Activated CD4-positive, alpha-beta memory T cell treated with anti-CD3 and anti-CD28 coated beads, Interleukin-2, amount 10 ng/mL, durations not matched to agents 7 days and 5 days (primary cell): ENCODE measurements around the gene BRF1. TPM values are rescaled to one million over a fixed set of nuclear protein-coding genes. Genes with fewer than 3 reads are reported as not detected.

Experiments
- CTCF ChIA-PET: fragments of 350-600 bp; sonication (Branson Sonifier 250); formaldehyde crosslinking; loops from one replicate; lab custom pipeline; 2021; ENCODE audit warnings: antibody characterized with exemption, inconsistent platforms; lab: Charles Lee
- POLR2A ChIA-PET: fragments of 350-600 bp; sonication (Branson Sonifier 250); formaldehyde crosslinking; loops from one replicate; lab custom pipeline; 2021; ENCODE audit warnings: antibody characterized with exemption; lab: Charles Lee
- DNase-seq: peaks from one replicate; pipeline ENCODE4 v3.0.0-alpha.2; 2020
- H3K27ac Mint-ChIP-seq: one replicate; pipeline ENCODE4 v1.8.0; 2021; ENCODE audit warnings: mild to moderate bottlenecking, mixed read lengths
- H3K27me3 Mint-ChIP-seq: one replicate; pipeline ENCODE4 v1.8.0; 2021; ENCODE audit warnings: mixed read lengths
- H3K36me3 Mint-ChIP-seq: one replicate; pipeline ENCODE4 v1.8.0; 2021; ENCODE audit warnings: low read depth, mixed read lengths
- H3K4me1 Mint-ChIP-seq: one replicate; pipeline ENCODE4 v1.8.0; 2021; ENCODE audit warnings: mixed read lengths
- H3K4me3 Mint-ChIP-seq: one replicate; pipeline ENCODE4 v1.8.0; 2021; ENCODE audit warnings: mild to moderate bottlenecking, mixed read lengths
- H3K9me3 Mint-ChIP-seq: one replicate; pipeline ENCODE4 v1.8.0; 2021; ENCODE audit warnings: mixed read lengths
- total RNA-seq, 2 experiments: library from RNA; stranded (reverse); gene quantifications; one replicate each; pipeline ENCODE4 v1.2.3, GENCODE V29; 2021

The BRF1 gene, protein sequence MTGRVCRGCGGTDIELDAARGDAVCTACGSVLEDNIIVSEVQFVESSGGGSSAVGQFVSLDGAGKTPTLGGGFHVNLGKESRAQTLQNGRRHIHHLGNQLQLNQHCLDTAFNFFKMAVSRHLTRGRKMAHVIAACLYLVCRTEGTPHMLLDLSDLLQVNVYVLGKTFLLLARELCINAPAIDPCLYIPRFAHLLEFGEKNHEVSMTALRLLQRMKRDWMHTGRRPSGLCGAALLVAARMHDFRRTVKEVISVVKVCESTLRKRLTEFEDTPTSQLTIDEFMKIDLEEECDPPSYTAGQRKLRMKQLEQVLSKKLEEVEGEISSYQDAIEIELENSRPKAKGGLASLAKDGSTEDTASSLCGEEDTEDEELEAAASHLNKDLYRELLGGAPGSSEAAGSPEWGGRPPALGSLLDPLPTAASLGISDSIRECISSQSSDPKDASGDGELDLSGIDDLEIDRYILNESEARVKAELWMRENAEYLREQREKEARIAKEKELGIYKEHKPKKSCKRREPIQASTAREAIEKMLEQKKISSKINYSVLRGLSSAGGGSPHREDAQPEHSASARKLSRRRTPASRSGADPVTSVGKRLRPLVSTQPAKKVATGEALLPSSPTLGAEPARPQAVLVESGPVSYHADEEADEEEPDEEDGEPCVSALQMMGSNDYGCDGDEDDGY
- 10 to 100 TPM; 37.4 to 40.7 TPM for total RNA-seq

DNA sequence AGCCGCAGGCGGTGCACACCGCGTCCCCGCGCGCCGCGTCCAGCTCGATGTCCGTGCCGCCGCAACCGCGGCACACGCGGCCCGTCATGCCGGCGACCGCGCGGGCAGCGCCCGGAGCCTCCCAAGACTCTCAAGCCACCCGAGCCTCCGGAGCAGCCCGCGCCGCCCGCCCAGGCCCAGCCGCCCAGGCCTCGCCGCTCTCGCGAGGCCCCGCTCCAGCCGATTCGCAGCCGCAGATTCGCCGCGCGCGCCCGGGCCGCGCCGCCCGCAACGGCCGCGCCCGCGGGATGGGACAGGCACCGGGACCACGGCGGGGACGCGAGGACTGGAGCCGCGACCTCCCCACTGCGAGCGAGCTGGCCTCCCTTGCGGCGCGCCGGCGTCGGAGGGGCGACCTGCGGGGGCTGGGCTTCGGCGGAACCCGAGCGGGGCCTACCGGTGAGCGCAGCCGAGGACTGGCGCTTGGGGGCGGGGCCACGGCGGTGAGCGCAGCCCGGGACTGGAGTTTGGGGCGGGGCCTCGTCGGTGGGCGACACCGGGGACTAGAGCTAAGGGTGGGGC, at the start of gene BRF1:
Gene BRF1 (minus strand): TSS at position 460 of the 561 bp plus-strand sequence. CDS start 372 bp downstream, at position 88.
- POLR2A ChIA-PET, result interaction anchor here (0.8 to 3.1 kb wide), 20 partner anchors 9 to 562 kb away, joined by 3 to 93 read pairs (median 4); partner anchors contain the start of genes BTBD6, CDCA4, GPR132 and NUDT14
- Mint-ChIP-seq H3K27me3 (no peaks in the 10 kb centered on the region), H3K36me3 (peaks cover 4% of the 10 kb centered on the region), H3K4me1 (peaks cover 44% of the 10 kb centered on the region), H3K27ac (peak within 1 kb of the TSS; percentile 89), H3K4me3 (peak within 1 kb of the TSS; percentile 90), H3K9me3 (no peaks in the 10 kb centered on the region)
- CTCF ChIA-PET, result interaction anchor here (0.5 to 2.0 kb wide), 10 partner anchors 8 to 214 kb away, joined by 3 to 10 read pairs (median 4); partner anchors contain the start of genes BTBD6 and PACS2
- DNase-seq, result peak; percentile 97

DNA sequence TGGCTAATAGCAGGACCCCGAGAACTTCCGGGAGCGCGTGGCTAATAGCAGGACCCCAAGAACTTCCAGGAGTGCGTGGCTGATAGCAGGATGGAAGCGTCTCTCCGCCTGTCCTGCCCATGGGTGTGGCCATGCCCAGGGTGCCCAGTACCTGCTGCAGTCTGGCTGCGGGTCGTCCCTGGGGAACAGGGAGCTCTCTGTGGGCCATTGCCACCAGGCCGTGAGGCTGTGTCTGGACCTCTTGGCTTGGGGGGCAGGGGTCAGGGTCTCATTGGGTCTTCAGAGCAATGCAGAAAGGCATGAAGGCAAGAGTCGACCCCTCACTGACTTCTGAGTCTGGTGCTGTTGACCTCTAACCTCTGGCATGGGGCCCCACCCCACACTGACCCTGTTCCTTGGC, 49.2 kb upstream of the BRF1 start:
- Mint-ChIP-seq H3K27ac (no peak overlapping the region), H3K9me3 (peaks cover 6% of the 10 kb centered on the region), H3K4me1 (peaks cover 1% of the 10 kb centered on the region), H3K27me3 (no peaks in the 10 kb centered on the region), H3K4me3 (no peak overlapping the region), H3K36me3 (no peaks in the 10 kb centered on the region)
- DNase-seq, result no peak
- POLR2A ChIA-PET, result no interaction called here
- CTCF ChIA-PET, result no interaction called here

DNA sequence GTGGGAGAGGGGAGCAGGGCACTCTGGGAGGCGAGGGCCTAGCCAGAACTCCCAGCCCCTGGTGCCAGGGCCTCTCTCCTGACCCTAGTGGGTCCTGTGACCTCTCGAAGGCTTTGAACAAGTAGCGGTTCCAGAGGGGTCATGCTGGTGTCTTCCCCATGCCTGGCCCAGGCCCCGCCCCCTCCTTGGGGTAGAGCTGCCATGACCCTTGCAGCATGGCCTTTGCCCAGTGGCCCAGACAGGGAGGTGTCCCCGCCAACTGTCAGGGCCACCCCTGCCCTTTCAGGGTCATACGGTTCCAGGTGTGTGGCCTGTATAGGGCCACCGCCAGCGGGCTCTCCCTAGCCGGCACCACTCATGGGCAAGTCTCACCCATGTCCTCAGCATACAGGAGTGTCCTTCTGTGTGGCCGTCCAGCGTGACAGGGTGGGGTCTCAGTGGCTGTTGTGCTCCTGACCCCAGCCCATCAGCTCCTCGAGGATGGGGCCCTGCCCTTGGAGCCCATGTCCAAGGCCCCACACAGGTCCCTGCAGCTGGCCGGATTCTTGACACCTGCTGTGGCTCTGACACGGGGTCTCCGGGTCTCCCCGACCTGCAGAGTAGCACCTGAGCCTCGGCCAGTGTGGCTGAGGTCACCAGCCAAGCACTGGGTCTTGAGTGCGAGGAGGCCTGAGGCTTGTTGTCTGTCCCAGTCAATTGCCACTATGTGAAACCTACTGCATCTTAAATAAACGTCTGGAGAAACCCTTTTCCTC, 48.3 kb upstream of the BRF1 start:
- DNase-seq, result no peak
- H3K27me3 Mint-ChIP-seq, result no peaks in the 10 kb centered on the region

DNA sequence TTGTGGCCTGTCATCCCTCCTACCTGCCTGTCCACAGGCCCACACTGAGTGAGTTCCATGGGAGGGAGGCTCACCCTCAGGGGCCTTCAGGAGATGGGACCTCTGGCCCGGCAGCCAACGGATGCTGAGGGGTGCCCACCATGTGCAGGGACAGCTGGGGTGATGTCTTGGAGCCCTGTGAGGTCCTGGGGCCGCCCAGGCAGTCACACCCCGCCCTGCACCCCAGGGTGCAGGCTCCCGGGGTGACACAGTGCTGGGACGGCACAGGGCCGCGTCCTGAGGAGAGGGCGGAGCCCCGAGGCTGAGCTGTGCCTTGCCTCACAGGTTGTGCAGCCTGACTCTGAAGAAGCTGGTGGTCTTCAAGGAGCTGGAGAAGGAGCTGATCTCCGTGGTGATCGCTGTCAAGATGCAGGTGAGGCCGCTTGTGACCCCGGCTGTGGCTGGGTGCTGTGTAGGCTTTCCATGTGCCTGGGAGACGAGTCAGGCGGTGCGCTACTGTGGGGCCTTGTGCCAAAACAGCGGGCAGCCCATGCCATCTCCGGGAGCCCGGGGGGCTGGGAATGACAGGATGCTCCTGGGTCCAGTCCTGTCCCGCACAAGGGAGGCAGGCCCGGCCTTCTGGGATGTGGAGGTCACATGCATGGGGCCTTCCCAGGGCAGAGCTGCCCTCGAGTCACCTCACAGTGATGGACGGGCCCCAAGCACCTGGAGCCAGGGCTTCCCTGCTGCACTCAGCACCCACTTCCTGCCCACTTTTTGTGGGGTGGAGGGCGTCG, 47.6 kb upstream of the BRF1 start:
- peaks cover 6% of the 10 kb centered on the region for H3K9me3 Mint-ChIP-seq
- ChIA-PET CTCF (no interaction called here), POLR2A (no interaction called here)
- H3K27me3 Mint-ChIP-seq, result no peaks in the 10 kb centered on the region
- H3K4me1 Mint-ChIP-seq, result peaks cover 1% of the 10 kb centered on the region
- no peak overlapping the region for H3K4me3 Mint-ChIP-seq
- DNase-seq, result no peak
- H3K27ac Mint-ChIP-seq, result no peak overlapping the region
- no peaks in the 10 kb centered on the region for H3K36me3 Mint-ChIP-seq

More for the DNA sequence above, 48.3 kb upstream of the BRF1 start:
- no peak overlapping the region for H3K27ac Mint-ChIP-seq
- POLR2A ChIA-PET, result no interaction called here
- H3K36me3 Mint-ChIP-seq, result no peaks in the 10 kb centered on the region
- CTCF ChIA-PET, result no interaction called here
- H3K9me3 Mint-ChIP-seq, result peaks cover 6% of the 10 kb centered on the region
- no peak overlapping the region for H3K4me3 Mint-ChIP-seq
- H3K4me1 Mint-ChIP-seq, result peaks cover 1% of the 10 kb centered on the region

DNA sequence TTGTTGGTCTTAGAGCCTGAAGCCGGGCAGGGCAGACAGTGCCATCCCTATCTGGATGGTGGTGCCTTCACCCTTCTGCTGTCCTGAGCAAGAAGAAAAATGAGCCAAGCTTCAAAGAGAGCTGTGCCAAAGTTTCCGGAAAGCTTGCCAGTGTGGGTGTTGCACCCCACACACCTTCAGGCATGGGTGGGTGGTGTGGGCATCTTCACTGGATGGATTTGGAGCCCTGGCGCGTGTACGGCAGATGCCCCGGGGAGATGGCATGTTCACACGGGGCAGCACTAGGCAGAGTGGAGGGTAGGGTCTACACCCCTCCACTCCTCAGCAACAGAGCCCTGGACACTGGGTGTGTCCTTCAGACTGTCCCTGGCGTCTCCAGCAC, 46.8 kb upstream of the BRF1 start:
- H3K4me3 Mint-ChIP-seq, result no peak overlapping the region
- no peaks in the 10 kb centered on the region for H3K27me3 Mint-ChIP-seq
- CTCF ChIA-PET, result no interaction called here
- POLR2A ChIA-PET, result no interaction called here
- H3K36me3 Mint-ChIP-seq, result no peaks in the 10 kb centered on the region
- peaks cover 6% of the 10 kb centered on the region for H3K9me3 Mint-ChIP-seq
- no peak for DNase-seq
- H3K4me1 Mint-ChIP-seq, result peaks cover 1% of the 10 kb centered on the region
- no peak overlapping the region for H3K27ac Mint-ChIP-seq

DNA sequence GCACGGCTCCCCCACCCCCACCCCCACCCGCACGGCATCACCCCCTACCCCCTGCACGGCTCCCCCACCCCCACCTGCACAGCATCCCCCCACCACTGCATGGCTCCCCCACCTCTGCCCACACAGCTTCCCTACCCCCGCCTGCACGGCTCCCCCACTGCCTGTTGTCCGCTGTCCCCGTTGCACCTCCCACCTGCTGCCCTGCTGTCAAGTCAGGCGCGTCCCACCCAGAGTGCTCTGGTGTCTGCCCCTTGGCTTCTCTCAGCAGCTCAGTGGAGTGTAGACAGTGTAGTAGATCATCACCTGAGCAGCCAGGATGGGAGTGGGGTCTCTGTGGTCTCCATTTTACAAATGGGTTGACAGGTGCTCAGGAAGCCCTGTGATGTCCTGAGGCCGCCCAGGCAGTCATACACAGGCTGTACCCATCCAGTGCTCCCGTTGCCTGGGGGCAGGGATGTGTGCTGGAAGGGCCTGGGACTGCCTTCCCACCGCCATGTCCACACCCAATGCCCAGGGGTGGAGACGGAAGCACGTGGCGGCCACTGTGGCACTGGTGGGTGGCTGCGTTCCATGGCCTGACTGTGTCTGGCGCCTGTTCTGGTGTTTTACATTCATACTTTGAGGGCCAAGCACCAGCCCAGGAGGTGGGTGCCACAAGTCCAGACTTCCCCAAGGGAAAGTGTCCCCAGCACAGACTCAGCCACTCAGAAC, 46.2 kb upstream of the BRF1 start:
- Mint-ChIP-seq H3K27me3 (no peaks in the 10 kb centered on the region), H3K27ac (no peak overlapping the region), H3K4me3 (no peak overlapping the region), H3K4me1 (peaks cover under 1% of the 10 kb centered on the region), H3K9me3 (peaks cover 6% of the 10 kb centered on the region), H3K36me3 (no peaks in the 10 kb centered on the region)
- no peak for DNase-seq
- POLR2A ChIA-PET, result no interaction called here
- CTCF ChIA-PET, result no interaction called here

DNA sequence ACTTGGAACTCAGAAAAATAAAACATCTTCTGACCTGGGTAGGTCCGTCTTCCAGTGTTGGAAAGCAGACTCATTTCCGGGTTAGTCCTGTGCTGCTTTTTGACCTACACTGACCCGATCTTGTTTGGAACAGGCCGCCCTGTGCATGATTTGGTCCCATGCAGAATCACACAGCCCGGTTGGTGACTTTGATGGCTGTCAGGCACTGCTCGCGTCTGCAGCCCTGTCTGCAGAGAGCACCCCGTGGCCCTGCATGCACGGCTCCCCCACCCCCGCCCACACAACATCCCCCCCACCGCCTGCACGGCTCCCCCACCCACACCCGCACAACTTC, 45.4 kb upstream of the BRF1 start:
- POLR2A ChIA-PET, result no interaction called here
- Mint-ChIP-seq H3K4me1 (no peaks in the 10 kb centered on the region), H3K27me3 (no peaks in the 10 kb centered on the region), H3K4me3 (no peak overlapping the region), H3K9me3 (peaks cover 6% of the 10 kb centered on the region), H3K27ac (no peak overlapping the region), H3K36me3 (no peaks in the 10 kb centered on the region)
- CTCF ChIA-PET, result no interaction called here
- no peak for DNase-seq

DNA sequence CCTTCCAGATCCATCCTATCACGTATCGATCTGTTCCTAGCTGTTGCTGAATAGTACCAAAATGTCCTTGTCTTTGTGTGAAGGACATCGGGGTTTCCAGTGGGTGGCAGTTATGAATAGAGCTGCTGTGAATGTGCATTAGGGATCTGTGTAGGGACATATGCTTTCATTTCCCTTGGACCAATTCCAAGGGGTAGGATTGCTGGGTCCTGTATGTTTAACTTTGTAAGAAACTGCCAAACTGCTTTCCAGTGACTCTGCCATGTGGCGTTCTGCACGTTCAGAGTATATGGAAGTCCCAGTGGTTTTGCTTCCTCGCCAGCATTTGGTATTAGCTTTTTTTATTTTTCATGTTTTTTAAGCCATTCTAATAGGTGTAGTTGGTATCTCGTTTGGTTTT, 42.4 kb upstream of the BRF1 start:
- Mint-ChIP-seq H3K4me1 (no peaks in the 10 kb centered on the region), H3K27me3 (no peaks in the 10 kb centered on the region), H3K27ac (no peak overlapping the region), H3K9me3 (peaks cover 6% of the 10 kb centered on the region), H3K4me3 (no peak overlapping the region), H3K36me3 (no peaks in the 10 kb centered on the region)
- CTCF ChIA-PET, result interaction anchor here (0.7 to 2.9 kb wide), 2 partner anchors 9 to 20 kb away, joined by 4 to 12 read pairs; no protein-coding TSS in a partner anchor
- POLR2A ChIA-PET, result no interaction called here
- no peak for DNase-seq

DNA sequence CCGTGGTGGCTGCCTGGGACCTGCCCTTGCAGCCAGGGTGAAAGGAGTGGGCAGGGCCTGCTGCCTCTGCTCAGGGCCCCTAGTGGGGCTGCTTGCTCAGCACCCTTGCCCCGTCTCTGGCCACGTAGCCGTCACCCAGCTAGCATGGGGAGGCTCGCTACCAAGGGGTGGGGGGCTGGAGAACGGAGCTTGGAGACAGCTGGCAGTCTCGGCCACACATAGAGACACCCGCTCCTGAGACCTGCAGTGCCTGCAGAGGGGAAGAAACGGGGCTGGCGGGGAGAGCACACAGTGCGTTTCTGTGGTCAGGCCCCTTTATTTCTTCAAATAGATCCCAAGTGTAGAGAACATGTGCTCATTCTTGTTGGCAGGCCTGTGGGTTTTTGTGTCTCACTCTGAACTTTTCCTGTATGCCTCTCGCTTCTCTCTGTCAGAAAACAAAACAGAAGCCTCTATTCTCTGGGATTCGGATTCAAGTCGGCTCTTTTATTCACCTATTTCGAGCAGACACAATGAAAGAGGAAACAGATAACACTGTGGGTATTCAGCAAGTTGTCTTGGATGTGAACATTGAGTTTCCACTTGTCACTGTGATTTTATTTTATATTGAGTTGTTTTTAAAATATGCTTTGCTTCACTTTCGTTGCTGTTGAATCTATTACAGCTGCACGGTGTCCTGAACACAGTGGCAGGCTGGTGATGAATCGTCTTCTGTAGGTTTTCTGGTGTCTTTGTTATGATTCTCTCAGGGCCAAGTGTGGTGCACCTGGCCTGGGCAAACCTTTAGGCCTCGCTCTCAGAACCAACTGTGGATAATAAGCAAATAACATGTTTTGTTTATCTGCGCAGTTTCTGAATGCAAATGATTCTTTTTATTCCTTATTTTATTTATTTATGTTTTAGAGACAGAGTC, 40.3 kb upstream of the BRF1 start:
- H3K4me3 Mint-ChIP-seq, result no peak overlapping the region
- no peak overlapping the region for H3K27ac Mint-ChIP-seq
- POLR2A ChIA-PET, result no interaction called here
- peaks cover 6% of the 10 kb centered on the region for H3K9me3 Mint-ChIP-seq
- no peaks in the 10 kb centered on the region for H3K36me3 Mint-ChIP-seq
- H3K4me1 Mint-ChIP-seq, result no peaks in the 10 kb centered on the region
- DNase-seq, result no peak
- no peaks in the 10 kb centered on the region for H3K27me3 Mint-ChIP-seq
- CTCF ChIA-PET, result interaction anchor here (2.9 kb wide), 1 partner anchor 11 kb away, joined by 12 read pairs; no protein-coding TSS in a partner anchor

DNA sequence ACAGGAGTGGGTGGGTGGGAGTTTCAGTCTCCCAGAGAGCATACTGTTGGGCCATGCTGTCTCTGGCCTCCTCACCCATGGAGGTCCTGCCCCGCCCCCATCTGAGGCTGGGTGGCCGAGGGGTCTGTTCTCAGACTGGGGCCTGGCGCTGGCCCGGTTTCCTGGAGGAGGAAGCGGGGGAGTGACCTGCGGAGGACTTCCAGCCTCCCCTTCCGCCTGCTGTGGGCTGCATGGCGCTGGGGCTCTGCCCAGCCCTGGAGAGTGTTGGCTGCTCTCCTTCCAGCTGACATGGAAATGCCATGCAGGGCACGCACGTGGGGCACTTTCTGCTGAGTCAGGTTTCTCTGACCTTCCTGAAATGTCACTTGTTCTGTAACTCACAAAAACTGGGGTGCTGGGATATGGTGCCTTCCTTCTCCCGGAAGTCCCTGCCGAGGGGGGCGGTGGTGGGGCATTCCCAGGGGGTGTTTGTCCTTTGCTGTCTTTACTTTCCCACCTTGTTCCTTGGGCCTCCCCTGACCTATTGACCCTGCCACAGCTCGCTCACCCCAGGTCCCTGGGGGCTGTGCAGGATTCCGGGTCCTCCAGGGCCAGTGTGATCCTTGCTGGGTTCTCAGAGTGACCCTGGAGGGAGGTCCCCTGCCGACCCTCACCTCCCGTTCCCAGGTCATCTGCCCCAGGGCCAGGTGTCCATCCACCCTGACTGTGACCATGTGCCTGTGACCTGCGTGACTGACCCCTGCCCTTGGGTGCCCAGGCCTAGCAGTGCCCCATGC, 37.4 kb upstream of the BRF1 start:
- Mint-ChIP-seq H3K4me3 (no peak overlapping the region), H3K36me3 (no peaks in the 10 kb centered on the region), H3K27ac (no peak overlapping the region), H3K9me3 (no peaks in the 10 kb centered on the region), H3K4me1 (no peaks in the 10 kb centered on the region), H3K27me3 (no peaks in the 10 kb centered on the region)
- no peak for DNase-seq
- CTCF ChIA-PET, result no interaction called here
- POLR2A ChIA-PET, result no interaction called here

DNA sequence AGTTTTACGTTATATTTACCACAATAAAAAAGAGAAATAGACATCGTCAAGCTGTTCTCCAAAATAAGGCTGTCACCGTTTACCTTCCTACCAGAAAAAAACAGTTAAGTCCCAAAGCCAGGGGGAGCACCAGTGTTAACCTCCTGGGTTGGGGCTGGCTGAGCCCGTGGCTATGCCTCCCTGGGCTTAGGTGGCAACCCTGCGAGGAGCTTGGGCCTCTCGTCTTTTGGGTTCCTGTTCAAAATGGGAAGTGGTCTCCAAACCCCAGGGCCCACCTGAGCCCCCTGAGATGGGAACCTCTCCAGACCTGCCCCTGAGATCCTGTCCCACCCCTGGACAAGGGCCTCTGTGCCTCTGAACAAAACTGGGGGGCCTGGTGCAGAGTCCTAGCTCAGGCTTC, 36.6 kb upstream of the BRF1 start:
- H3K4me3 Mint-ChIP-seq, result no peak overlapping the region
- ChIA-PET CTCF (no interaction called here), POLR2A (no interaction called here)
- no peak overlapping the region for H3K27ac Mint-ChIP-seq
- H3K36me3 Mint-ChIP-seq, result no peaks in the 10 kb centered on the region
- no peak for DNase-seq
- H3K4me1 Mint-ChIP-seq, result no peaks in the 10 kb centered on the region
- no peaks in the 10 kb centered on the region for H3K27me3 Mint-ChIP-seq
- H3K9me3 Mint-ChIP-seq, result no peaks in the 10 kb centered on the region
